HCT116 (cell line): ENCODE measurements around the gene DCAF10. TPM values are rescaled to one million over a fixed set of nuclear protein-coding genes. Genes with fewer than 3 reads are reported as not detected.

Experiments used
- ATAC-seq: fragments of 200-7000 bp; cut with Tn5 transposase; 2 replicates; pipeline ENCODE4 v1.9.1; 2020; ENCODE audit warnings: mild to moderate bottlenecking, moderate library complexity
- BruUV-seq: library from RNA; stranded (reverse); fragments of 400-500 nt; replicated peaks from 2 replicates; lab custom pipeline; 2021; lab: Mats Ljungman, UMichigan
- CTCF ChIA-PET: fragments of 300-600 bp; sonication (Branson Sonifier 250); formaldehyde crosslinking; loops from one replicate; lab custom pipeline; 2021; ENCODE audit warnings: antibody characterized with exemption; lab: Charles Lee
- POLR2A ChIA-PET: fragments of 300-600, 350-600 bp; sonication (Branson Sonifier 250); formaldehyde crosslinking; loops from one replicate; lab custom pipeline; 2021; ENCODE audit warnings: antibody characterized with exemption; lab: Charles Lee
- RAD21 ChIA-PET, 2 experiments: fragments of 300-600 bp; sonication (Branson Sonifier 250); formaldehyde crosslinking; loops; one replicate each; lab custom pipeline; 2023; ENCODE audit warnings: low total read pairs in 2 of 2; ENCODE audit not compliant: uncharacterized antibody in 2 of 2, unreplicated experiment in 2 of 2, low non-redundant PET in 1 of 2; lab: Charles Lee
- DNase-seq: peaks from one replicate; pipeline ENCODE4 v3.0.0-alpha.2; 2010; ENCODE audit warnings: low read depth, low spot score
- H2AFZ ChIP-seq: fragments of 200-600 bp; shearing (Covaris generic), sonication (generic); 2 replicates; pipeline ENCODE4 v1.6.1; 2017; ENCODE audit warnings: low read depth, mixed run types, mixed read lengths, antibody characterized with exemption, low read length; ENCODE audit not compliant: poor library complexity, severe bottlenecking
- H3K27ac ChIP-seq: 2 replicates; pipeline ENCODE4 v1.5.1; 2012; ENCODE audit warnings: low read depth, low read length
- H3K27me3 ChIP-seq: fragments of 200-600 bp; sonication (generic); 2 replicates; pipeline ENCODE4 v1.6.1; 2016; ENCODE audit warnings: mixed run types, low read length, mixed read lengths; ENCODE audit not compliant: insufficient read depth
- H3K36me3 ChIP-seq, 2 experiments: fragments of 200-500 bp in 1 of 2; fragments of 200-600 bp in 1 of 2; sonication (Bioruptor generic) in 1 of 2; sonication (generic) in 1 of 2; 2 replicates each; pipeline versions ENCODE4 v1.5.1 to v1.6.1; 2014 to 2016; ENCODE audit warnings: low read length in 2 of 2, inconsistent platforms in 1 of 2, mixed read lengths in 1 of 2, mixed run types in 1 of 2; ENCODE audit not compliant: insufficient read depth in 2 of 2, control insufficient read depth in 1 of 2
- H3K4me1 ChIP-seq, 2 experiments: fragments of 200-600 bp in 1 of 2; sonication (generic) in 1 of 2; 2 replicates each; pipeline versions ENCODE4 v1.5.1 to v1.6.1; 2012 to 2017; ENCODE audit warnings: low read length in 2 of 2, inconsistent platforms in 1 of 2, mild to moderate bottlenecking in 1 of 2, mixed read lengths in 1 of 2, mixed run types in 1 of 2, moderate library complexity in 1 of 2; ENCODE audit not compliant: insufficient read depth in 2 of 2, control insufficient read depth in 1 of 2
- H3K4me2 ChIP-seq: fragments of 200-600 bp; sonication (generic); 2 replicates; pipeline ENCODE4 v1.6.1; 2017; ENCODE audit warnings: mixed run types, low read length, mixed read lengths
- H3K4me3 ChIP-seq, 2 experiments: fragments of 200-600 bp in 1 of 2; sonication (generic) in 1 of 2; replicated peaks in 1 of 2; 2 replicates each; pipeline ENCODE4 v1.5.1; 2011 to 2016; ENCODE audit warnings: low read length in 2 of 2, control low read depth in 1 of 2, low read depth in 1 of 2, mild to moderate bottlenecking in 1 of 2, mixed read lengths in 1 of 2, mixed run types in 1 of 2
- H3K79me2 ChIP-seq: fragments of 200-600 bp; sonication (generic); 2 replicates; pipeline ENCODE4 v1.6.1; 2017; ENCODE audit warnings: mild to moderate bottlenecking, mixed run types, low read length, moderate library complexity, mixed read lengths; ENCODE audit not compliant: insufficient read depth
- H3K9ac ChIP-seq: fragments of 200-600 bp; sonication (generic); 2 replicates; pipeline ENCODE4 v1.6.1; 2016; ENCODE audit warnings: low read length, mixed read lengths
- H3K9me2 ChIP-seq: fragments of 200-600 bp; sonication (generic), shearing (Covaris generic); 2 replicates; pipeline ENCODE4 v1.6.1; 2017; ENCODE audit warnings: mixed run types, mild to moderate bottlenecking, moderate library complexity; ENCODE audit not compliant: insufficient read depth
- H3K9me3 ChIP-seq, 2 experiments: fragments of 200-500 bp in 1 of 2; fragments of 200-600 bp in 1 of 2; sonication (Bioruptor generic) in 1 of 2; sonication (generic) in 1 of 2; 2 replicates each; pipeline ENCODE4 v1.6.1; 2014 to 2017; ENCODE audit warnings: low read length in 2 of 2, mixed read lengths in 2 of 2, inconsistent platforms in 1 of 2, low read depth in 1 of 2, mild to moderate bottlenecking in 1 of 2, mixed run types in 1 of 2, moderate library complexity in 1 of 2; ENCODE audit not compliant: control insufficient read depth in 1 of 2, insufficient read depth in 1 of 2
- H4K20me1 ChIP-seq: fragments of 200-600 bp; sonication (generic), shearing (Covaris generic); 2 replicates; pipeline ENCODE4 v1.6.1; 2017; ENCODE audit warnings: mixed run types, mild to moderate bottlenecking, moderate library complexity; ENCODE audit not compliant: insufficient read depth
- ATF3 ChIP-seq: IDR thresholded peaks from 2 replicates; pipeline ENCODE4 v1.6.1; 2012
- CBX3 ChIP-seq: IDR thresholded peaks from 2 replicates; pipeline ENCODE4 v1.6.1; 2012; ENCODE audit warnings: low read depth
- CTCF ChIP-seq, 3 experiments: fragments of 200-600 bp in 1 of 3; sonication (generic) in 1 of 3; IDR thresholded peaks in 2 of 3; conservative IDR thresholded peaks in 1 of 3; 2 replicates each; pipeline ENCODE4 v1.5.1; 2012 to 2017; ENCODE audit warnings: low read depth in 2 of 3, low read length in 2 of 3, antibody characterized with exemption in 1 of 3, borderline replicate concordance in 1 of 3, control low read depth in 1 of 3, mild to moderate bottlenecking in 1 of 3, mixed read lengths in 1 of 3, mixed run types in 1 of 3, moderate library complexity in 1 of 3; ENCODE audit not compliant: insufficient read depth in 1 of 3
- EZH2phosphoT487 ChIP-seq: fragments of 200-600 bp; IDR thresholded peaks from 2 replicates; pipeline ENCODE4 v1.6.1; 2018; ENCODE audit warnings: antibody characterized with exemption, borderline replicate concordance
- FOSL1 ChIP-seq: IDR thresholded peaks from 2 replicates; pipeline ENCODE4 v1.6.1; 2012; ENCODE audit warnings: low read depth
- POLR2A ChIP-seq: IDR thresholded peaks from 2 replicates; pipeline ENCODE4 v1.7.0; 2011; ENCODE audit warnings: borderline replicate concordance; ENCODE audit not compliant: insufficient read depth, insufficient read length; ENCODE audit errors: extremely low read depth
- POLR2AphosphoS5 ChIP-seq: IDR thresholded peaks from 2 replicates; pipeline ENCODE4 v1.6.1; 2011; ENCODE audit warnings: mild to moderate bottlenecking, low read depth, low read length, moderate library complexity
- REST ChIP-seq: IDR thresholded peaks from 2 replicates; pipeline ENCODE4 v1.6.1; 2012; ENCODE audit warnings: low read depth
- SP1 ChIP-seq: IDR thresholded peaks from 2 replicates; pipeline ENCODE4 v1.6.1; 2012; ENCODE audit warnings: low read depth
- ZFX ChIP-seq: fragments of 450-650 bp; IDR thresholded peaks from 2 replicates; pipeline ENCODE4 v1.6.1; 2017
- ZNF274 ChIP-seq: fragments of 200-500 bp; sonication (Bioruptor generic); IDR thresholded peaks from 2 replicates; pipeline ENCODE4 v1.6.1; 2014; ENCODE audit warnings: mild to moderate bottlenecking, low read depth, low read length, inconsistent platforms
- intact Hi-C: fragments of 100-400 bp; cut with micrococcal nuclease; formaldehyde crosslinking; loops from 2 replicates; pipeline ENCODE4 v1.10.0; 2022
- total RNA-seq: library from RNA; stranded (reverse); gene quantifications from one replicate; pipeline ENCODE4 v1.2.1, GENCODE V29; 2021; ENCODE audit not compliant: unreplicated experiment

DCAF10 gene
- total RNA-seq, 1 experiment from 2014 or later: 20.6 TPM

- RAD21 ChIA-PET: no interaction called here
- no TSS peak for BruUV-seq
- CTCF ChIA-PET: no interaction called here
Observed at GRCh38 chr9:37892063-37892462, 91.5 kb downstream of the DCAF10 start.

GRCh38 chr9:37897665-37898064, 97.1 kb downstream of the DCAF10 start:
- no TSS peak for BruUV-seq
- H3K4me1 ChIP-seq: peaks cover 4 to 5% of the 10 kb centered on the region in 2 experiments; a peak in 2 of 4 replicates
- no peak overlapping the region for H3K4me2 ChIP-seq
- ATAC-seq: no peak
- H2AFZ ChIP-seq: no peak overlapping the region
- no peak overlapping the region for H3K27ac ChIP-seq
- H3K9me3 ChIP-seq: no peaks in the 10 kb centered on the region
- H3K9ac ChIP-seq: no peak overlapping the region
- H3K79me2 ChIP-seq: peaks cover 32% of the 10 kb centered on the region
- ChIA-PET CTCF (no interaction called here), RAD21 (no interaction called here), POLR2A (no interaction called here)
- no peaks in the 10 kb centered on the region for H3K27me3 ChIP-seq
- DNase-seq: no peak
- no peaks in the 10 kb centered on the region for H4K20me1 ChIP-seq
- no peak for TF ChIP-seq SP1
- TF ChIP-seq ZNF274: no peak
- no peak for TF ChIP-seq POLR2AphosphoS5
- TF ChIP-seq REST: no peak
- no peak for TF ChIP-seq ZFX
- TF ChIP-seq EZH2phosphoT487: no peak
- no peak for TF ChIP-seq ATF3
- TF ChIP-seq CBX3: no peak
- no peak for TF ChIP-seq CTCF (IDR thresholded peaks at IDR 0.05 in 2 of 3, conservative IDR thresholded peaks at IDR 0.05 in 1 of 3; ENCODE audit: borderline replicate concordance in 1 of 3, insufficient read depth in 1 of 3, low read depth in 2 of 3, low read length in 2 of 3)
- no peak for TF ChIP-seq FOSL1
- H3K4me3 ChIP-seq: no peak overlapping the region
- intact Hi-C loops: no loop called here
- H3K9me2 ChIP-seq: no peaks in the 10 kb centered on the region
- H3K36me3 ChIP-seq: peaks cover 21 to 31% of the 10 kb centered on the region in 2 experiments

More at GRCh38 chr9:37892063-37892462, 91.5 kb downstream of the DCAF10 start:
- POLR2A ChIA-PET: no interaction called here
- intact Hi-C loops: no loop called here
- DNase-seq (no peak), ATAC-seq (no peak)
- H3K27me3 ChIP-seq: no peaks in the 10 kb centered on the region
- TF ChIP-seq POLR2A: no peak
- H4K20me1 ChIP-seq: no peaks in the 10 kb centered on the region
- H3K9ac ChIP-seq: no peak overlapping the region
- peaks cover 13 to 23% of the 10 kb centered on the region in 2 experiments for H3K36me3 ChIP-seq
- no peaks in the 10 kb centered on the region for H3K9me3 ChIP-seq
- no peak overlapping the region for H2AFZ ChIP-seq
- H3K27ac ChIP-seq: no peak overlapping the region
- H3K4me3 ChIP-seq: no peak overlapping the region
- H3K4me2 ChIP-seq: no peak overlapping the region
- no peaks in the 10 kb centered on the region for H3K9me2 ChIP-seq
- peaks cover 12% of the 10 kb centered on the region for H3K79me2 ChIP-seq
- no peaks in the 10 kb centered on the region for H3K4me1 ChIP-seq
